IPS-11a (cell line): ENCODE measurements around the gene C3orf18.
A peak's percentile ranks its signal among the peaks of the same experiment; 100 is the strongest.

Experiments used
- H3K4me3 ChIP-seq: one replicate; pipeline ENCODE4 v1.5.1; 2013; ENCODE audit warnings: low read depth, low read length, control low read depth

Gene C3orf18

GRCh38 chr3:50581459-50581842, 13.9 kb upstream of the C3orf18 start:
- H3K4me3 ChIP-seq: no peak overlapping the region

- H3K4me3 ChIP-seq: no peak overlapping the region
These were observed 13.3 kb upstream of the C3orf18 start for GRCh38 chr3:50580683-50581458.

- no peak overlapping the region for H3K4me3 ChIP-seq
These were observed 9.8 kb upstream of the C3orf18 start for GRCh38 chr3:50577348-50577747.

GRCh38 chr3:50575372-50575771, 7.8 kb upstream of the C3orf18 start:
- no peak overlapping the region for H3K4me3 ChIP-seq

- no peak overlapping the region for H3K4me3 ChIP-seq
These were observed 6.9 kb upstream of the C3orf18 start for GRCh38 chr3:50574444-50574831.

GRCh38 chr3:50573566-50574443, 6.3 kb upstream of the C3orf18 start:
- H3K4me3 ChIP-seq: no peak overlapping the region

- H3K4me3 ChIP-seq: no peak overlapping the region
These were observed 5.3 kb upstream of the C3orf18 start for GRCh38 chr3:50572801-50573371.

- no peak overlapping the region for H3K4me3 ChIP-seq
These were observed 4.6 kb upstream of the C3orf18 start for GRCh38 chr3:50572158-50572557.

- no peak overlapping the region for H3K4me3 ChIP-seq
These were observed 3.9 kb upstream of the C3orf18 start for GRCh38 chr3:50571486-50571885.

- H3K4me3 ChIP-seq: no peak overlapping the region
These were observed 3.1 kb upstream of the C3orf18 start for GRCh38 chr3:50570508-50571279.

GRCh38 chr3:50568947-50569749, 1.6 kb upstream of the C3orf18 start, which contains the start of gene HEMK1:
HEMK1 (plus strand) TSS chr3:50569522; CDS start chr3:50571105, 1,583 bp downstream.
- H3K4me3 ChIP-seq: peak within 1 kb of the TSS; percentile 88

- peak overlapping the region; percentile 52 for H3K4me3 ChIP-seq
These were observed 549 bp downstream of the C3orf18 start for GRCh38 chr3:50567011-50567385.

GRCh38 chr3:50564321-50564720, 3.2 kb downstream of the C3orf18 start:
- no peak overlapping the region for H3K4me3 ChIP-seq

- no peak overlapping the region for H3K4me3 ChIP-seq
These were observed 3.7 kb downstream of the C3orf18 start for GRCh38 chr3:50563867-50564266.

- no peak overlapping the region for H3K4me3 ChIP-seq
These were observed 4.7 kb downstream of the C3orf18 start for GRCh38 chr3:50562861-50563260.

- no peak overlapping the region for H3K4me3 ChIP-seq
These were observed 7.8 kb downstream of the C3orf18 start for GRCh38 chr3:50559702-50560101.

- H3K4me3 ChIP-seq: no peak overlapping the region
These were observed 9.6 kb downstream of the C3orf18 start for GRCh38 chr3:50557915-50558314.

GRCh38 chr3:50557106-50557505, 10.4 kb downstream of the C3orf18 start:
- no peak overlapping the region for H3K4me3 ChIP-seq

GRCh38 chr3:50554553-50554952, 13.0 kb downstream of the C3orf18 start:
- H3K4me3 ChIP-seq: no peak overlapping the region

- H3K4me3 ChIP-seq: no peak overlapping the region
These were observed 14.9 kb downstream of the C3orf18 start for GRCh38 chr3:50552598-50552997.
